Measurements from ENCODE around the gene MINDY4.

Gene MINDY4

GRCh38 chr7:30751696-30752273, 19.4 kb upstream of the MINDY4 start, which contains the start of gene INMT:
Gene INMT, plus strand, starts transcription at chr7:30752135. Its CDS starts 16 bp downstream, at chr7:30752151.
- TF ChIP-seq EP300 (IDR thresholded peaks at IDR 0.05; ENCODE audit: borderline replicate concordance) (no peak), CEBPB (IDR thresholded peaks at IDR 0.05) (no peak), EGR1 (IDR thresholded peaks at IDR 0.05) (no peak), CREB1 (IDR thresholded peaks at IDR 0.05; ENCODE audit: low read depth) (no peak)

GRCh38 chr7:30752484-30752883, 18.7 kb upstream of the MINDY4 start:
- TF ChIP-seq YY1 (IDR thresholded peaks at IDR 0.05; ENCODE audit: low read depth) (no peak), TEAD4 (IDR thresholded peaks at IDR 0.05) (no peak), ZBTB7A (IDR thresholded peaks at IDR 0.05; ENCODE audit: low read depth) (no peak), EGR1 (IDR thresholded peaks at IDR 0.05) (no peak)

- no peak for TF ChIP-seq TCF12 (IDR thresholded peaks at IDR 0.05; ENCODE audit: low read depth)
- TF ChIP-seq NFIC (IDR thresholded peaks at IDR 0.05), result no peak
- TF ChIP-seq CEBPB (IDR thresholded peaks at IDR 0.05), result no peak
- no peak for TF ChIP-seq TEAD4 (IDR thresholded peaks at IDR 0.05)
- no peak for TF ChIP-seq RAD21 (IDR thresholded peaks at IDR 0.05; ENCODE audit: low read depth)
- TF ChIP-seq EP300 (IDR thresholded peaks at IDR 0.05; ENCODE audit: borderline replicate concordance), result no peak
- no peak for TF ChIP-seq USF1 (IDR thresholded peaks at IDR 0.05)
- no peak for TF ChIP-seq MAX (IDR thresholded peaks at IDR 0.05)
- TF ChIP-seq ZBTB7A (IDR thresholded peaks at IDR 0.05; ENCODE audit: low read depth), result no peak
- TF ChIP-seq CREB1 (IDR thresholded peaks at IDR 0.05; ENCODE audit: low read depth), result no peak
- no peak for TF ChIP-seq FOXM1 (IDR thresholded peaks at IDR 0.05; ENCODE audit: borderline replicate concordance, low read depth)
- no peak for TF ChIP-seq EGR1 (IDR thresholded peaks at IDR 0.05)
- TF ChIP-seq YY1 (IDR thresholded peaks at IDR 0.05; ENCODE audit: low read depth), result no peak
Measured at GRCh38 chr7:30752979-30753378, 18.2 kb upstream of the MINDY4 start.

- TF ChIP-seq TEAD4 (IDR thresholded peaks at IDR 0.05) (no peak), FOXM1 (IDR thresholded peaks at IDR 0.05; ENCODE audit: borderline replicate concordance, low read depth) (no peak), ZBTB7A (IDR thresholded peaks at IDR 0.05; ENCODE audit: low read depth) (no peak), EGR1 (IDR thresholded peaks at IDR 0.05) (no peak), EP300 (IDR thresholded peaks at IDR 0.05; ENCODE audit: borderline replicate concordance) (no peak), NFIC (IDR thresholded peaks at IDR 0.05) (no peak), CEBPB (IDR thresholded peaks at IDR 0.05) (no peak), TCF12 (IDR thresholded peaks at IDR 0.05; ENCODE audit: low read depth) (no peak), MAX (IDR thresholded peaks at IDR 0.05) (no peak), RAD21 (IDR thresholded peaks at IDR 0.05; ENCODE audit: low read depth) (no peak), USF1 (IDR thresholded peaks at IDR 0.05) (no peak), YY1 (IDR thresholded peaks at IDR 0.05; ENCODE audit: low read depth) (no peak), CREB1 (IDR thresholded peaks at IDR 0.05; ENCODE audit: low read depth) (no peak), REST (IDR thresholded peaks at IDR 0.05; ENCODE audit: low read depth) (no peak), TAF1 (IDR thresholded peaks at IDR 0.05; ENCODE audit: low read depth) (no peak)
Measured at GRCh38 chr7:30754315-30754877, 16.8 kb upstream of the MINDY4 start.

GRCh38 chr7:30755384-30756154, 15.6 kb upstream of the MINDY4 start:
- TF ChIP-seq REST (IDR thresholded peaks at IDR 0.05; ENCODE audit: low read depth) (no peak), MAX (IDR thresholded peaks at IDR 0.05) (peak; percentile 19; the same call in 1 of the 2 replicates)

- no peak for TF ChIP-seq ZBTB7A (IDR thresholded peaks at IDR 0.05; ENCODE audit: low read depth)
- no peak for TF ChIP-seq CEBPB (IDR thresholded peaks at IDR 0.05)
- TF ChIP-seq MAX (IDR thresholded peaks at IDR 0.05), result no peak
- no peak for TF ChIP-seq YY1 (IDR thresholded peaks at IDR 0.05; ENCODE audit: low read depth)
- TF ChIP-seq EP300 (IDR thresholded peaks at IDR 0.05; ENCODE audit: borderline replicate concordance), result no peak
- TF ChIP-seq USF1 (IDR thresholded peaks at IDR 0.05), result no peak
- no peak for TF ChIP-seq TCF12 (IDR thresholded peaks at IDR 0.05; ENCODE audit: low read depth)
- no peak for TF ChIP-seq TEAD4 (IDR thresholded peaks at IDR 0.05)
- TF ChIP-seq TAF1 (IDR thresholded peaks at IDR 0.05; ENCODE audit: low read depth), result no peak
- TF ChIP-seq NFIC (IDR thresholded peaks at IDR 0.05), result no peak
- no peak for TF ChIP-seq FOXM1 (IDR thresholded peaks at IDR 0.05; ENCODE audit: borderline replicate concordance, low read depth)
- TF ChIP-seq RAD21 (IDR thresholded peaks at IDR 0.05; ENCODE audit: low read depth), result no peak
- TF ChIP-seq EGR1 (IDR thresholded peaks at IDR 0.05), result no peak
- no peak for TF ChIP-seq CREB1 (IDR thresholded peaks at IDR 0.05; ENCODE audit: low read depth)
- TF ChIP-seq REST (IDR thresholded peaks at IDR 0.05; ENCODE audit: low read depth), result no peak
Measured at GRCh38 chr7:30757342-30757692, 13.9 kb upstream of the MINDY4 start.
